DMS153 (cell line): ENCODE measurements around the gene TLL2.

Experiments
- DNase-seq: peaks from one replicate; lab custom pipeline; 2025; lab: John Stamatoyannopoulos, UW

TLL2 gene

DNA sequence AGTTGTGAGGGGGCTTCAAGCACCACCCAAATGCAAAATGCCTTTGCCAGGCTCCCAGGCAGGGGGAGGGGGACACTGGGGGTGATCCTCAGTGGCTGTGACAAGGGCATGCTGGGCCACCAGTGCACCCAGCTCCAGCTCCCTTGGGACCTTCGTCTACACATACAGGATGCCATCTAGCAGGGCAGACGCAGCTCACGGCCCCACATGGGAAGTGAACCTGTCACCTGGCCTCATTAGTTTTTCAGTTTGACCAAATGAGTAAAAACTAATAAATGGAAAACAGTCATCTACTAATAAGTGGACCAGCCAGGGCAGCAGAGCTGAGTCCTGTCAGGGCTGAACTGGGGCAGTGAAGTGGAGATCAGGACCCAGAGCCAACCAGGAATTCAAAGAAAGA lies 50.2 kb downstream of the TLL2 start:
- DNase-seq, result no peak

DNA sequence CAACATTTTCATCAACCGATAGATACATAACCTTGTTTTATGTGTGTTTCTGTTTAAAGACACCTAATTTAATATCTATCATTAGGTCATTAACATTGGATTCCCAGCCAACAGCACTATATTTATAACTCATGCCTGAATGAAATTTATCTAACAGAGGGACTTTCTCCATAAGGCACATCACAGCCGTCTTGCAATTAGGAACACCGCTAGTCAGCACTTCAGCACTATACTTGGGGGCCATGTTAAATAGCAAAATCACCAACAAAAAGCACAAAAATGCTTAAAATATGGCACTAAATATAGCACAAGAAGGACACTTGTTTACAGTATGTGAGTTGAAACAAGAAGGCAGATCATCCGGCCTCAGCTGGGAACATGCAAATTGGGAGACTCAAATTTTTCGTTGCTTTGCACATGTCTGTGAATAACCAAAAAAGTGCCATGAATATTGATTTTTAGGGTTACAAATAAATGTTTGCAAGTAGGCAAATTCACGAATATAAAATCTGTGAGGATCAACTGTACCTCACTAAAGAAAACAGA lies 51.0 kb downstream of the TLL2 start:
- no peak for DNase-seq

DNA sequence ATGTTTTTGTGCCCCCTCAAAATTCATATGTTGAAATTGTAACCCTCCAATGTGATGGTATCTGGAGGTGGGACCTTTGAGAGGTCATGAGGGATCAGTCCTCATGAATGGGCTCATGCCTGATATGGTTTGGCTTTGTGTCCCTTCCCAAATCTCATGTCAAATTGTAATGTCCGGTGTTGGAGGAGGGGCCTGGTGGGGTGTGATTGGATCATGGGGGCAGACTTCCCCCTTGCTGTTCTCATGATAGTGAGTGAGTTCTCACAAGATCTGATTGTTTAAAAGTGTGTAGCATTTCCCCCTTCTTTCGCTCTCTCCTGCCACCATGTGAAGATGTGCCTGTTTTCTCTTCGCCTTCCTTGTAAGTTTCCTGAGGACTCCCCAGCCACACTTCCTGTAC lies 53.4 kb downstream of the TLL2 start:
- DNase-seq, result no peak

DNA sequence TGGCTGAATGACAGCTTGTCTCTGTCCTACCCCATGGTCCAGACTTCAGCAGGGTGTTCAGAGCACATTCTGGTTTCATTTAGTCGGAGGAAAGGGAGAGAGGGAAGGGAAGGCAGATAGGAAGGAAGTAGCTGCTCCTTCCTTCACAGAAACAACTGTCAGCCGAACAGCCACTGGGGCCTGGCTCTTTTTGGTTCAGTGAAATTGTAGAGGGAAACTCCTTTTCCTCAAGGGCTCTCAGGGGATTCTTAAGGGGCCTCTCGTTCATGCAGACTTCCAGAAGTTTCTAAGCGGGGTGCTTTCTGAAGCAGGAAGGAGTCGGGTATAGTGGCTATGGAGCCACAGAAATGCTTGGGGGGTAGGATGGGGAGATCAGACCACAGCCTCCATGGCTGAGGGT lies 56.4 kb downstream of the TLL2 start:
- DNase-seq, result no peak

DNA sequence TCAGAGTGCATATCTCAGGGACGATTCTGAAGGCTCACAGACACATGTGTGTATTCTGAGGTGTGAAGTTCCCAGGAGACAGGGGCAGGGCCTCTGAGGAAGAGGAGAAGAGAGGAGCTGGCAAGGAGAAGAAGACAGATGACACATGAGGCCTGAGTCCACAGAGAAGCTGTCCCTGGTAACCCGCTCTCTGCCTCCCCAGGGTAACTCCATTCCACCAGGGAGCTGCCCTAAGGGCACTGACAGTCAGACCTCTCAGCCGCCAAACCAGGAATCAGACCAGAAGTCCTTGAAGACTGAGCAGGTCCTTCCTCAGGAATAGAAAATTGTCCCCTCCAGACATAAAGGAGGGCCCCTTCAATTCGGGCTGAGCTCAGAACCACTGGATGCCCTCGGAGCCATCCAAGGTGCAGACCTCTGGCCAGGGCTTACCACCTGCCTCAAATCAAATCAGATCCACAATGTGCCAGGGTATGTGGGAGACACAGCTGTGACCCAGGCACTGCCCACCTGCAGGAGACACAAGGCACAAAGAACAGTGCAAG lies 57.4 kb downstream of the TLL2 start:
- no peak for DNase-seq

DNA sequence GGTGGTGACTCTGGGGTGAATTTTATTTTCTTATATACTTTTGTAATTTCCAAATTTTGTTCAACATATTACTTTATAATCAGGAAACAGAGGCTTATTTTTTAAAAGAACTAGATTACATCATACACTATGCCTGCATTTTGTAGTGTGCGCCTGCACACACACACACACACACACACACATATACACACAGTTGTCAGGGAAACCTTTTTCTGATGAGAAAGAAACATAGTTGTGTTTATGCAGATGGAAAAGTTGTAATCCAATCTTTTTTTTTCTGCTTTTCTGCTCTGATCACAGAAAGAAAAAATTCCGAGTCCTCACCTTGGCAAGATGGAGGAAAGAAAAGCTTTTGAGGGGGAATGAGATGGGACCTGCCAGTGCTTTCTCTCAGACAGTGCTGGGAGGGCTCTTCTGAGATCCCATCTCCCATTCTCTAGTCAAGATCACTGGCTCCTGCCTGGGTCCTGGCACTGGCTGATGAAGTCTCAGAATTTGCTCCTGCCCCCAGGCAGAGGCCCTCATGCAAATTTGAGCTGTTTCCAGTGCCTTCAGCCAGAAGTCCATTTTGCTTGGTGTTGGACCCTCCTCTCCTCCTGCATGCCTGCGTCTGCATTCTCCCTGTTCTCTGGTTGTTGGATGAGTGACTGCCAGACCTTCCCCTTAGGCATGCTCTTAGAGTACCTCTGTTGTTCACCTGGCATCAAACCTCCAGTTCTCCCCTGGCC lies 59.7 kb downstream of the TLL2 start:
- no peak for DNase-seq

DNA sequence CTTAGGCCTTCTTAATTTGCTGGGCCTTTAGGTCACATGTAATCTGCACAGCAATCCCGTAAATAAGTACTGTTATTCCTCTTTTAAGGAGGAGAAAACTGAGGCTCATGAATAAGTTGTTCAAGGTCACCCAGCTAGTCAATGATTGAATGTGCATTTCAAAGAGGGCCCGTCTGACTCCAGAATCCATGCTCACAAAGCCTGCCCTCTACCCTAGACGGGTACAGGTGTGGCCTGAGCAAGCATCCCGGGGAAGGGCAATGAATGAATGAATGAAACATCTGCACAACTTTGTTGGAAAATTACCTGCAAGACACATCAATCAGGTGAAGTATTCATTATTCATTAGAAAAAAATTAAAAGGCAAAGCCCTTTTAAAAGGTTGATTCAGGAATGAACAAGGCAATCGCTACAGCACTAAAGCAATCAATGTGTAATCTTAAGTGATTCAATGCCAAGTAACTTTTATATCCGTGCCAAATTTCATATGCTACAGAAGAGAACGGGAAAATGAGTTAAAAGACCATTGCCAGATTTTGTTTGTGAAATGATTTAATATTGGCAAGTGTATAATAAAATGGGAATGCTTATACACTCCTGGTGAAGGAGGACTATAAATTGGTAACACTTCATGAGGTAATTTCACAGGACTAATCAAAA lies 61.1 kb downstream of the TLL2 start:
- no peak for DNase-seq

DNA sequence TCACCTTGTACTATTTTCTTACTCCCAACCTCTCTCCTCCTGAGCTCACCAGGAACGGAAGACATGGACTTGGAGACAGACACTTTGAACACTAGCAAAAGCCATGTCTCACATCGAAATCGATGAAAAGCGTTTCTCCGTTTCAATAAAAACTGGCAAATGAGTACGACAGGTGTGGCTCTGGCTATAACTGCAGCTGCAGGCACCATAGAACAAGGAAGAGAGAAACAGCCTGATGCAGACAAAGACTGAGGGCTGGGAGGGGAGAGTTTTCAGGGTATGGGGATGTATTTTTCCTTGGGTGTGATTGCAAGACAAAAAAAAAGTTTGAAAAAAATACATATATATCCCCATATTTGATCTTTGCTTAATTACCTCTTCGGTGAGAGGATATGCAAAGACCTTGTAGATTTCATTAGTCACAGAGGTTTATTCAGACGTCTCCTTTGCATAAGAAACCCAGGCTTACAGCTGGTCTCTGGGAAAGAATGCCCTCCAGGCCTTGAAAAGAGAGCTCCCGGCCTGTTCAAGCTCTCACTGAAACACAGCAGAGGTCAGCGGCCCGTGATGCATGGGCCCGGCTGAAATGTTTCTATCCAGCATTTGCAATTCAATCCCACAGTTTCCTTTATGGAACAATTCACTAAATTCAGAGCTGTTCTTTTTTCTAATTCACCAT lies 63.1 kb downstream of the TLL2 start:
- no peak for DNase-seq

DNA sequence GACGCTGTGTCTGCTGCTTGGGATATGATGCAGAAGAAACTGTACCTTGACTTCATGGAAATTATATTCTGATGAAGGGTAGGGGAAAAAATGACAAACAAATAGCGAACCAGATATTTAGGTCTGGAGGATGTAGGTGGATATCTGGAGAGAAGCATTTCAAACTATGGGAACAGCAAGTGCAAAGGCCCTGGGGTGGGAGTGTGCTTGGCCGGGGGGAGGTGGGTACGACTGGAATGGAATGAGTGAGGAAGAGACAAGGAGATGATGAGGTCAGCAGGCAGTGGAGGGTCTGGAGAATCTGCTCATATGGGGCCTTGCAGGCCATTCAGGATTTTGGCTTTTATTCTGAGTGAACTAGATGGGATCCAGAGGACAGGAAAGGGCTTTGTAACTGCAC lies 65.2 kb downstream of the TLL2 start:
- DNase-seq, result no peak

DNA sequence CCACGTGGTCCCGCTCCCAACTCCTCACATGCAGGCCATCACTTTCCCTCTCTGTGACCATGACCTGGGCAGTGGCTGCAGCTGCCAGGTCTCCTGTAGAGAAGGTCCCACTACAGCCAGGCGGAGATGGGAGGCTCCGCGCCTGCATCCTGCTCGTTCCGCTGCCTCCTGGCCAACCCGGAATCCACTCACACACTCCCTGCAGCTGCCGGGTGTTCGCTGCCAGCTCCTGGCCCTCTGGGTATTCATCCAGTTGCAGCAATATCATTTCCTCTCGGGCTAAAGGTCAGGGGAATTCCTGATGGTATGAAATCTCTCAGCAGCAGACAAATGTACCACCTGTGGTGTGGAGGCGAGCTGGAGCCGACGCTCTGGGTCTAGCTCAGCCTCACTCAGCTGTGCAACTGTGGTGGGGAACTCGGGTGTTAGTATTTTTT lies 65.7 kb downstream of the TLL2 start:
- no peak for DNase-seq

DNA sequence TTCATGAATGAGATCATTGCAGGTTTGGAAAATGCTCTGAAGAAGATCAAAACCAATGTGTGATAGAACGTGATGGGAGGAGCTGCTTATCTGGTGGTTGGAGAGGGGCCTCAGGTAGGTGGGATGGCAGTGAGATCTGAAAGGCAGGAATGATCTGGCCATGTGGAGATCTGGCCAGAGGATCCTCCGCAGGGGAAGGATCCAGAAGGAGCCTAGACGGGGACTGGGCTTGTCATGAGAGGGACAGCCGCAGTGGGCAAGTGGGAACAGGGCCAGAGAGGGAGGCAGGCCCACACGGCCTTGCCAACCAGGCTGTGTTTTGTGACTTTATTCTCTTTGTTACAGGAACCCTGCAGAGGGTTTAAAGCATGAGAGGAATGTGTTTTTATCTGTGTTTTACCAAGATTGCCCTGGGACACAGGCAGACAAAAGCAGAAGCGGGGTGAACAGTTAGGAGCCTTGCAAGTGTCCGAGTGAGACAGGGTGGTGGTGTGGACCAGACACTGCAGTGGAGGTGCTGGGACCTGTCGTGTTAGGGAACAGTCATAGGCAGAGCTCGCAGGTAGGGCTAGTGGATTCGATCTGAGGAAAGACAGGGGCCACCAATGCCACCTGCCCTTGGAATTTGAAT lies 66.6 kb downstream of the TLL2 start:
- DNase-seq, result no peak

DNA sequence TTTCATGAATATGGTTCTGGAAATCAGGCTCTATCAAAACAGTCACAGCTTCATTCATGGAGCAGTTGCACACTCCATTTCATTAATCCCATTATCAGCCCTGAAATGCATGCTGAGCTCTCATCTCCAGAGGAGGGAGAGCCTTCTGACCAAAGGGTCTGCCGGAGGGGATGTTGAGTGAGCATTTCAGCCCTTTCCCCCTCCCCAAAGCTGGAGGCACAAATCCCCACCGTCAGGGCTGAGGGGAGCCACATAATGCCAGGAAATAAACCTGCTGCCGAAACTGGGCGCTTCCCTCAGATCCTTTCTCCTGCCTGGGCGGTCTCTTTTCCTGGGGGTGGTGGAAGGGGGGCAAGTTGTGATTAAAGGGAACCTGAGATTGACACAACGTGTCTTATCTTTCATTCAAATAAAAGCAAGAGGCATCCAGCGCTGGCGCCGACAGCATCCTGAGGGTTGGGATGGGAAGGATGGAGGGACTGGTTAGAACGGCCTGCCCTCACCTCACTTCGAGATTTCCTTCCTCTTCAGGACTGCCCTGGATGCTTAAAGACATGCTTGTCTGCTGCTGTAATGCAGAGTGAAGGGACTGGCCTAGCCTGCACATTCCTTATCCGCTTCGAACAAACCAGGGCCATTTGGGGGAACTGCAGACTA lies 71.6 kb downstream of the TLL2 start:
- DNase-seq, result no peak

DNA sequence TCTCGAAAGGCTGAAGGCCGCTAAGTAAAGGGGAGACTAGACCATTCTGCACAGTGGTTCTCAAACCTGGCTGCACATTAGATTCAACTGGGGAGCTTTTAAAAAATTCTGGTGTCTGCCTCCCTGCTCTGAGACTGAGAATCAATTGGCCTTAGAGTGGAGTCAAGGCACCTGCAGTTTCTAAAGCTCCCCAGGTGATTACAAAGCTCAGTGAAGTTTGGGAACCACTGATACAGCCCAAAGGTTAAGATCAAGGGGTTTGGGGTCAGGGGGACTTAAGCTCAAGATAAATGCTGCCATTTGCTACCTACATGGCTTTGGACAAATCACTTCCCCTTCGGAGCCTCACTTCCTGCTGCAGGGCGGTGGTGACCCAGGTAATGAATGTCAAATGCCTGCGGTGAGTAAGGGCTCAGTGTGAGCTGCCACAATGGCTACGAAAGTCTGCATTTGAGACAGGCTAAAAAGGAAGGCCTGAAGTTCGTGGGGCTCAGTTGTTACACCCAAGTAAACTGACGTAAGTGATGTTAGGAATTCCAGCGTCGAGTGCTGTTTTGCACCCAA lies 72.3 kb downstream of the TLL2 start:
- no peak for DNase-seq

DNA sequence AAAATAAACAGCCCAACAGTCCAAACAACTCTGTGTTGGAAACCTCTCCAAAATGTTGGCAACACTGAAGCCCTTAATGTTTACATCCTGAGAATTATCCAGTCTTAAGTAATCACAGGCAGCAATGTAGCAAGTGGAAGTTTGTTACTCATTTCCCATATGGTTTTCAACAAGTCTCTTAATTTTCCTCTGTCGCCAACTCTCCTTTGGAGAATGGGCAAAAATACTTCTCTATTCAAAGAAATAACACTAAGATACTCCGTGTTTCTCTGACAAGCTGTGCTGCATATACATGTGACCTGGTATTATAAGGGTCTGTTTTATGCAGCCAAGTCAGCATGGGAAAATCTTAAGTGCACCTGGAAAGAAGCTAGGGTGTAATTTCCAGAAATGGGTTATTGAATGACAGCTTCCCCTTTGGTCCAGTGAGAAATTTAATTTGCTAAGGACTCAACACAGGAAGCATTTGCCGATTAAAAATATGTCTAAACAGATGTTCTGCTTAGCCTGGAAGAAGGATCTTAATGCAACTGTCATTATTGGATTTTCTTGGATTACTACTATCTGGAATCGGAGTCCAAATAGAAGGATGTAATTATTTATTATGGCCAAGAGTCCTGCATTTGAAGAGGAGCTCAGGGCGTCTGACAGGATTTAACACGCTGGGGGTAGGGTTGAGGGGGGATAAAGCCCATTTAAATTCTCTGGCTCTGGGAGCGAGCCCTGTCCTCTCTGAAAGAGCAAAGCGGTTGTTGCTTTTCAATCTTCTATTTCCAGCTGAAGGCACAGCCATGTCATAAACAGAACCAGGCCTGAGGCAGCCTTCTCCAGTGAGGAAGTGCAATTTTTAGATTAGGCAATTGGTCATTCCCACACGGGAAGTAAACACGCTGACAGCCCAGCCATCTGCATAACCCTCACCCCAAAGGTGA lies 73.1 kb downstream of the TLL2 start:
- DNase-seq, result no peak

DNA sequence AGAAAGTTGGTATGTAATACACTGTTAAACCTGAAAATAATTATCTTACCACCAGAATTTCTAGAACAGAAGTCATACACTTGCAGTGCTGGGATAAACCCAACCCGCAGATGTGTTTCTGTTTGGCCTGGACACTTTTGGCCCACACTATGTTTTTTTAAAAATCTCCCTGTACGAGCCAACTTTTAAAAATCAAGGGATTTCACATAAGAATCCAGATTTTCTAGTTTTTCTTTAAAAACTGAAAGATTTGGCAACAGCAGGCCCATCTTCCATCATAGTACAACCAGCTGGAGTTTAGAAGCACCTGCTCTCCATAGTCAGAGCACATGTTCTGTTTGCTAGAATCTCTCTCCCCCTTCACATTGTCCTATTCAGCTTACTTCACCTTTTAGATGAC lies 74.0 kb downstream of the TLL2 start:
- DNase-seq, result no peak

DNA sequence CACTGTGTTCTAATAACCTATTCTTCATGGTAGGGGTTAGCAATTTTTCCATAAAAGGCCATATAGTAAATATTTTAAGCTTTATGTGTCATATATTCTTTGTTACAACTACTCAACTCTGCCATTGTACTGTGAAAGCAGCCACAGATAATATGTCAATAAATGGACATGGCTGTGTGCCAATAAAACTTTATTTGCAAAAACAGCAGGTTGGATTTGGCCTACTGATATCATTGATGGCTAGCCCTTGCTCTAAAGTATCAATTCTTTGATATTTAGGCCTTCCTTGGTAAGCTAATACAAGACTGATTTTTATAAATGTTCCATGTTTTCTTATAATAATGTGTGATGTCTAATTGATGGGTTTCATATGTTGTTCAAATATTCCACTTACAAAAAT lies 77.7 kb downstream of the TLL2 start:
- DNase-seq, result no peak

DNA sequence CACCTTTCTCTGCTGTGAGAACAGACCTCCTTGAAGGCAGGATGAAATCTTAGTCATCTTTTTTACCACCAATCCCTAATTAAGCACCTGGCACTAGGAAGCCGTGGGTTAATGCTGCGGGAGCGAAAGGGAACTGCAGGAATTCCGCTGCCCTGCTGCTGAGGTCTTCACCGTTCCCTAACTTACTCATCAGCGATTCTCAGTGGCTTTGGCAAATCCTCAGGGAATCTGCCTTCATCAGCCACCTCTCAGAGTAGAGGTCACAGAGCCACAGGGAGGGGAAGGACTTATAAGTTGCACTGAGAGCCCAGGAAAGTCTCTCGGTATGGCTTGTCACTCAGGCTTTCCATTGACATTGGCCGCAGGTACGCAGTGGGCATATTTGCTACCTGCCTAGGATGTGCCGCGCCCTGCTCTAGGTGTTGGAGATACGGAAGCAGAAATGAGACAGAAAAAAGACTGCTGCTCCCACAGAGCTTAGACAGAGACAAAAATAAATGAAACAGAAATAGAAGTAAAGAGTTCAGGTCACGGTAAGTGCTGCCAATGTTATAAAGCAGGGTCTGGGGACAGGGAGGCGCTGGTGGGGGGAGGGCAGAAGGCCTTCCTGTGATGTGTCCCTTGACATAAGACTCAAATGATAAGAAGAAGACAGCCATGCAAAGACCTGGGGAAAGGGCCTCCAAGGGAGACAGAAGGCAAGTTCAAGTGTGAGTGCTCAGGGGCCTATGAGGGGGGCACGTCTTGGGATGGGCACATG lies 82.3 kb downstream of the TLL2 start:
- no peak for DNase-seq

DNA sequence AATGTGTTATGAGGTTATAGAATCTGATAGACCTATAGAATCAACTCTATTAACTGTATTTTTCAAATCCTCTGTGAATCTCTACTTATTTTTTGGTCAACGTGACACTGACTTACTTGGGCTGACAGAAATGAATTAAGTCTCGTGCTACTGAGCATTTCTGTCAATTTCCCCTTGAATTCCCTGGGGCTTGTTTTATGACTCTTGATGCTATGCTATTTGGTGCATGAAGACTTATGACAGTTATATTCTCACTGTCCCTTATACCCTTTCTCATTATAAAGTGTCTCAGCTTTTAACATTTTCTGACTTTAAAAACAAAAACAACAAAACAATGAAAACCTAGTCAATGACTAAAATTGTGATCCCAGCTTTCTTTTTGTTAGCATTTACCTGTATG lies 86.4 kb downstream of the TLL2 start:
- no peak for DNase-seq

DNA sequence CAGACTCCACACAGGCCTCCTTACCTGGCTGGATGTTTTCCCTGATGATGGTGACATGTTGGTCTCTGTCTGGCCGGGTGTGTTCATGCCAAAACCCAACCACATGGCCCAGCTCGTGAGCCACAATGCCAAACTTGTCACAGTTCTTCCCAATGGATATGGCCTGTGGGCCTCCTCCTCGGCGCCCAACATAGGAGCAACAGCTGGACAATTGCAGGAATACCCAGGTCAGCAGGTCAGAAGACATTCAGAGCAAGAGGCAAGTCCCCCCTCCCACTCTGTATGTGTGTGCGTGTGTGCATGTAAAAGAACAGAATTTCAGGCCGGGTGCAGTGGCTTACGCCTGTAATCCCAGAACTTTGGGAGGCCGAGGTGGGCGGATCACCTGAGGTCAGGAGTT lies 91.2 kb downstream of the TLL2 start:
- DNase-seq, result no peak

DNA sequence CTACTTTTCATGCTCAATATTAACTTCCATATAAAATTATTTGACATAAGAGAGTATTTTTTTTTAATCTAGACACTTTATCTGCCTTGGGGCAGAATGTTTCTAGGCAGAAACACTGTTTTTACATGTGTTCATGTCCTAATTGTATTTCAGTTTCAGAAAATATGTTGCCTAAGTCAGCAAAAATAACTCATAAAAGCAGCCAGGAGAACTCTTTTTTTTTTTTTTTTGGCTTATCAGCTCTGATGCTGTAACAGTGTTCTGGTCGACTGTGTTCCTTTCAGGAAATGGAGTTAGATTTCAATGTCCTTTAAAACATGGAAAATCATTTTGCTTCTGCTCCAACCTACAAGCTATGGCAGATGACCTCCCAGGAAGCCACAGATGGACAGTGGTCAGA lies 91.7 kb downstream of the TLL2 start:
- DNase-seq, result no peak
